ENCODE results near the gene ZCCHC3. TPM values are rescaled to one million over a fixed set of nuclear protein-coding genes. Genes with fewer than 3 reads are reported as not detected.
"Not testable (repeated sequence)": the region's sequence is repeated elsewhere in the genome, so short reads cannot be mapped to it uniquely, and the experiment has no call there.

The ZCCHC3 gene
- polyA plus RNA-seq, 4 donors = 47.1 to 54.6 (median 49.7) TPM

DNA sequence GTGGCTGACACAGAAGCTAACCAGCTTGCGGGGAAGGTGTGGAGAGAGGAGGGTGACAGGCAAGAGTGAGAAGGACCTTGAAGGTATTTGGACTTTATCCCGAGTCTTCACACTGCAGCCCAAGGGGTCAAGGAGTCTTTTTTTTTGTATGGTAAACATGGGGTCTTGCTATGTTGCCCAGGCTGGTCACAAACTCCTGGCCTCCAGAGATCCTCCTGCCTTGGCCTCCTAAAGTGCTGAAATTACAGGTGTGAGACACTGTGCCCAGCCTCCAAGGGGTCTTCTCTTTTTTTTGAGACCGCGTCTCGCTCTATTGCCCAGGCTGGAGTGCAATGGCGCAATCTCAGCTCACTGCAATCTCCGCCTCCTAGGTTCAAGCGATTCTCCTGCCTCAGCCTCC, 37.2 kb downstream of the ZCCHC3 start:
- DNase-seq (ENCODE audit: low read depth in 4 of 4, low spot score in 3 of 4) = no peak

GRCh38 chr20:336040-336439, 38.7 kb downstream of the ZCCHC3 start:
- DNase-seq (ENCODE audit: low read depth in 4 of 4, low spot score in 3 of 4) = not testable (repeated sequence)

GRCh38 chr20:341682-342081, 44.3 kb downstream of the ZCCHC3 start:
- no peak for DNase-seq (ENCODE audit: low read depth in 4 of 4, low spot score in 3 of 4)

GRCh38 chr20:343107-343506, 45.7 kb downstream of the ZCCHC3 start:
- no peak for DNase-seq (ENCODE audit: low read depth in 4 of 4, low spot score in 3 of 4)

DNA sequence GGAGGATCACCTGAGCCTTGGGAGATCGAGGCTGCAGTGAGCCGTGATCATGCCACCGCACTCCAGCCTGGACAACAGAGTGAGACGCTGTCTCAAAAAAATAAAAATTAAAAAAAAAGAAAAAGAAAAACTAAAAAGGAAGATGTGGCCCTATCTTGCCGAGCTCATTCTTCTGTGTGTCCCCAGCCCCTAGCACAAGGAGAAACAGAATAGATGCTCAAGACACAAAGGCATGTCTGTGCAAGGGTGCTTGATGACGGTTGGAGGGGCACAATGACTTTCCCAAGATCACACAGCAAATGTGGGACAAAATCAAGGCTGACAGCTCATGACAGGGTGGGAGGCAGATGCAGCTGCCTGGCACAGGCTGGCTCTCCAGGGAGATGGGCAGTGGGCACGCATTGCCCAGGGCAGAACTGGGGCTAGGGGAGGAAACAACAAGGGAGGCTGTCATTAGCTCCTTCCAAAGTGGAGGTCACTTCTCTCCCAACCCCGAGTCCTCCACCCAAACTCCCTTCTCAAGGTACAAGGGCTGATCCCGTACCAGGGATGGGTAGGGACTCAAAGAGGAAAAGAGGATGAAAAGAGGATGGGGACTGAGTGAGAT, 48.8 kb downstream of the ZCCHC3 start:
- DNase-seq (ENCODE audit: low read depth in 4 of 4, low spot score in 3 of 4) = no peak

DNA sequence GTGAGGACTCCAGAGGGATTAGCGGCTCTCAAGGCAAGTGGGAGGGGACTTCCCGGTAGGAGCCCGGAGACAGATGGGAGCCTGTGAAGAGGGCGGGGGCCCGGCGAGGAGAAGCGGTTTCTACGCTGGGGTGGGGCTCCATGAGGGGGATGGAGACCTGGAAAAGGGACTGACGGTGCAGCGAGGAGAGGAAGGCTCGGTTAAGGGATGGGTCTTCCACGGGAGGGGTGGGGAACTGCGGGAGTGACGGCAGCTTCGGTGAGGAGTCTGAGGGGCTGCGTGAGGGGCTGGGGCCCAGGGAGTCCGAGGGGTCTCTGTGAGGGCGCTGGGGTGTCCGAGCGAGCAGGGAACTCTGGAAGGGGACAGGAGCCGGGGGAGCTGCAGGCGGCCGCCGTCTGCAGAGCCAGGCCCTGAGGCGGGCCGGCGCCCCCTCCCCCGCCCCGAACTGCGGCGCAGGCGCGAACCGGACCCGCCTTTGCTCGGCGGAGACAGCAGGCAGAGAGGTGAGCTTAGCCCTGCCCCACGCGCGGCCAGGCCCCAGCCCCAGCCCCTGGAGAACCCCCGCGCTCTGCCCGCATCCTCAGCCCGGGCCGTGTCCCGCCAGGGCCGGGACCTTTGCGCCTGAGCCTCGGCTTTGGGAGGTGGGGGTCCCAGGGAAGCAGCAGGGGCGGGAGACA, 49.4 kb downstream of the ZCCHC3 start, which contains the start of gene NRSN2:
NRSN2 (plus strand) TSS at position 472 of the 677 bp plus-strand sequence. CDS start 2,533 bp downstream, outside the sequence.
- peak in 1 of 4 donors; percentile 38 for DNase-seq (ENCODE audit: low read depth in 4 of 4, low spot score in 3 of 4)

GRCh38 chr20:347317-347639, 49.9 kb downstream of the ZCCHC3 start:
- DNase-seq (ENCODE audit: low read depth in 4 of 4, low spot score in 3 of 4) = no peak

GRCh38 chr20:347640-348484, 50.5 kb downstream of the ZCCHC3 start:
- peak in 3 of 4 donors; percentile 85 to 91 (median 89) for DNase-seq (ENCODE audit: low read depth in 4 of 4, low spot score in 3 of 4)

DNA sequence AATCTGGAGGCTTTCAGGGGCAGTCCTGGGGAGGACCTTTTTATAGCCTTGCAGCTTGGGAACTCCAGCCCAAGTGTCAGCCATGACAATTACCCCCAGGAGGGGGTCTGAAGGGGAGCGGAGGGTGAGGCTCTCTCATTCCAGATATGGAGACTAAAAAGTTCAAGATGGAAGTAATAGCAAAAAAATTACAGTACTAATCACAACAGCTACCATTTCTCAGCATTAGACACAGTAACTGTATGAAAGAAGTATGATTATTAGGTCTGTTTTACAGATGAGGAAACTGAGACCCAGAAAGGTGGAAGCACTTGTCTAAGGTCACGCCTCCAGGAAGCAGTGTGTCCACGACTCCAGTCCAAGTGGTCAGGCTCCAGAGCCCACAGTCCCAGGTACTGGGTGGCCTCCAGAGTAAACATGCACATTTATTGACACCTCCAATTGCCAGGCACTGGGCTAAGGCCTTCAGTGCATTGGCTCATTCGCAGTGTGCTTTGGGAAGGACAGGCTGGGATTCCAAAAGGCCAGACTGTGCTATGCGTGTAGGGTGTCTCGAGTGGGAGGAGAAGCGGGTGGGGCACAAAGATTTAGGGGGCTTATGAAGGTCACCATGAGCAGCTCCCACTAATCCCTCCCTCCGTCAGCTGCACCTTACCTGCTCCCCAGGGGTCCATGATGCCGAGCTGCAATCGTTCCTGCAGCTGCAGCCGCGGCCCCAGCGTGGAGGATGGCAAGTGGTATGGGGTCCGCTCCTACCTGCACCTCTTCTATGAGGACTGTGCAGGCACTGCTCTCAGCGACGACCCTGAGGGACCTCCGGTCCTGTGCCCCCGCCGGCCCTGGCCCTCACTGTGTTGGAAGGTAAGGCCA, 51.8 kb downstream of the ZCCHC3 start:
- no peak for DNase-seq (ENCODE audit: low read depth in 4 of 4, low spot score in 3 of 4)

Other genes starting within 250 kb of the ZCCHC3 start
- not detected for gene DEFB125, start 209.9 kb upstream of the ZCCHC3 start, polyA plus RNA-seq (ENCODE audit: insufficient read length in 4 of 4)
- not detected for gene DEFB126, start 155.0 kb upstream of the ZCCHC3 start, polyA plus RNA-seq (ENCODE audit: insufficient read length in 4 of 4)
- not detected for gene DEFB127, start 140.1 kb upstream of the ZCCHC3 start, polyA plus RNA-seq (ENCODE audit: insufficient read length in 4 of 4)
- not detected for gene DEFB128, start 107.9 kb upstream of the ZCCHC3 start, polyA plus RNA-seq (ENCODE audit: insufficient read length in 4 of 4)
- gene DEFB129, start 70.3 kb upstream of the ZCCHC3 start, polyA plus RNA-seq (ENCODE audit: insufficient read length in 4 of 4) = not detected
- not detected for gene DEFB132, start 39.8 kb upstream of the ZCCHC3 start, polyA plus RNA-seq (ENCODE audit: insufficient read length in 4 of 4)
- gene C20orf96, start 6.8 kb upstream of the ZCCHC3 start, polyA plus RNA-seq (ENCODE audit: insufficient read length in 4 of 4) = 10 to 100 TPM; 32.8 to 42.9 (median 36.7) TPM
- gene SOX12, start 28.0 kb downstream of the ZCCHC3 start, polyA plus RNA-seq (ENCODE audit: insufficient read length in 4 of 4) = 10 to 100 TPM; 23.2 to 43.6 (median 28.6) TPM
- 10 to 100 TPM; 39.5 to 52.2 (median 46.3) TPM for gene NRSN2, start 49.5 kb downstream of the ZCCHC3 start, polyA plus RNA-seq (ENCODE audit: insufficient read length in 4 of 4)
- 1 to 10 TPM; 2.1 to 4.3 (median 3.7) TPM for gene TRIB3, start 83.2 kb downstream of the ZCCHC3 start, polyA plus RNA-seq (ENCODE audit: insufficient read length in 4 of 4)
- gene RBCK1, start 110.7 kb downstream of the ZCCHC3 start, polyA plus RNA-seq (ENCODE audit: insufficient read length in 4 of 4) = 100 to 1,000 TPM in 1 of 4 donors, 10 to 100 TPM in 3; 67.9 to 109 (median 84.3) TPM
- gene TBC1D20, start 165.0 kb downstream of the ZCCHC3 start, polyA plus RNA-seq (ENCODE audit: insufficient read length in 4 of 4) = 10 to 100 TPM; 31.1 to 37.0 (median 34.4) TPM
- gene CSNK2A1, start 246.2 kb downstream of the ZCCHC3 start, polyA plus RNA-seq (ENCODE audit: insufficient read length in 4 of 4) = 100 to 1,000 TPM; 111 to 158 (median 146) TPM

Data from left renal pelvis (tissue), 4 donors.